Lower lobe of right lung (tissue), 2 donors: ENCODE results near the gene LRRC55. TPM values are rescaled to one million over a fixed set of nuclear protein-coding genes. Genes with fewer than 3 reads are reported as not detected.

ENCODE experiments used
- ATAC-seq, 2 donors: fragments of 200-7000 bp; cut with Tn5 transposase; one replicate each; pipeline ENCODE4 v1.9.1; 2020 to 2022; ENCODE audit warnings: mild to moderate bottlenecking in 2 of 2, moderate library complexity in 2 of 2
- DNase-seq: peaks from one replicate; pipeline ENCODE4 v3.0.0-alpha.2; 2020
- H3K27ac ChIP-seq: fragments of 200-600 bp; one replicate; pipeline ENCODE4 v1.8.0; 2022
- H3K27me3 ChIP-seq: fragments of 200-600 bp; one replicate; pipeline ENCODE4 v1.8.0; 2022; ENCODE audit warnings: low read depth
- H3K36me3 ChIP-seq: fragments of 200-600 bp; one replicate; pipeline ENCODE4 v1.8.0; 2022; ENCODE audit warnings: mild to moderate bottlenecking
- H3K4me1 ChIP-seq: fragments of 200-600 bp; one replicate; pipeline ENCODE4 v1.8.0; 2022
- H3K4me3 ChIP-seq: fragments of 200-600 bp; one replicate; pipeline ENCODE4 v1.8.0; 2022; ENCODE audit warnings: mild to moderate bottlenecking
- H3K9me3 ChIP-seq: fragments of 200-600 bp; one replicate; pipeline ENCODE4 v1.8.0; 2022
- CTCF ChIP-seq: fragments of 200-600 bp; IDR thresholded peaks from one replicate; pipeline ENCODE4 v1.8.0; 2022; ENCODE audit warnings: antibody characterized with exemption, mild to moderate bottlenecking
- intact Hi-C: fragments of 100-400 bp; cut with DNase I; formaldehyde crosslinking; loops from one replicate; pipeline ENCODE4 v1.11.0; 2022
- total RNA-seq: library from RNA; stranded (reverse); fragmentation: NEBNext Ultra II Directional; extraction: Animal tissue kit (Norgen Biotek cat#: 25700); gene quantifications from one replicate; pipeline ENCODE4 v1.2.1, GENCODE V29; 2021
- donor health status: DM: no; HTN: yes; CAD: no; lungs with severe emphysema.

Gene LRRC55
- total RNA-seq, 1 donor from 2014 or later: 0.12 TPM

- Histone ChIP-seq H3K27ac (no peak overlapping the region), H3K4me3 (no peak overlapping the region), H3K4me1 (no peaks in the 10 kb centered on the region), H3K36me3 (no peaks in the 10 kb centered on the region), H3K27me3 (no peaks in the 10 kb centered on the region), H3K9me3 (no peaks in the 10 kb centered on the region)
- intact Hi-C loops: no loop called here
- DNase-seq (no peak), ATAC-seq (no peak)
- no peak for TF ChIP-seq CTCF
Measured at GRCh38 chr11:57191311-57192219, 9.8 kb downstream of the LRRC55 start.

GRCh38 chr11:57192316-57192715 is 10.6 kb downstream of the LRRC55 start:
- intact Hi-C loops: no loop called here
- H3K27ac ChIP-seq: no peak overlapping the region
- DNase-seq (no peak), ATAC-seq (no peak)
- H3K4me3 ChIP-seq: no peak overlapping the region
- H3K9me3 ChIP-seq: no peaks in the 10 kb centered on the region
- no peak for TF ChIP-seq CTCF
- H3K27me3 ChIP-seq: no peaks in the 10 kb centered on the region
- no peaks in the 10 kb centered on the region for H3K4me1 ChIP-seq
- H3K36me3 ChIP-seq: no peaks in the 10 kb centered on the region

GRCh38 chr11:57196596-57196995 is 14.8 kb downstream of the LRRC55 start:
- H3K4me3 ChIP-seq: no peak overlapping the region
- TF ChIP-seq CTCF: no peak
- H3K4me1 ChIP-seq: peaks cover 11% of the 10 kb centered on the region
- H3K27ac ChIP-seq: no peak overlapping the region
- intact Hi-C loops: no loop called here
- no peaks in the 10 kb centered on the region for H3K9me3 ChIP-seq
- H3K27me3 ChIP-seq: no peaks in the 10 kb centered on the region
- no peaks in the 10 kb centered on the region for H3K36me3 ChIP-seq
- DNase-seq (no peak), ATAC-seq (no peak)

GRCh38 chr11:57197762-57198161 is 16.0 kb downstream of the LRRC55 start:
- H3K9me3 ChIP-seq: no peaks in the 10 kb centered on the region
- H3K4me3 ChIP-seq: no peak overlapping the region
- DNase-seq (no peak), ATAC-seq (no peak)
- no peaks in the 10 kb centered on the region for H3K27me3 ChIP-seq
- intact Hi-C loops: no loop called here
- peaks cover 19% of the 10 kb centered on the region for H3K4me1 ChIP-seq
- no peak overlapping the region for H3K27ac ChIP-seq
- no peak for TF ChIP-seq CTCF
- no peaks in the 10 kb centered on the region for H3K36me3 ChIP-seq

- Histone ChIP-seq H3K36me3 (no peaks in the 10 kb centered on the region), H3K4me1 (peaks cover 20% of the 10 kb centered on the region), H3K4me3 (no peak overlapping the region), H3K27me3 (no peaks in the 10 kb centered on the region), H3K27ac (no peak overlapping the region), H3K9me3 (no peaks in the 10 kb centered on the region)
- ATAC-seq (no peak), DNase-seq (no peak)
- intact Hi-C loops: no loop called here
- TF ChIP-seq CTCF: no peak
Measured at GRCh38 chr11:57199330-57199729, 17.6 kb downstream of the LRRC55 start.
